ENCODE measurements around the gene NOL8. TPM values are rescaled to one million over a fixed set of nuclear protein-coding genes. Genes with fewer than 3 reads are reported as not detected.

Gene NOL8
- total RNA-seq, 1 donor from 2014 or later = 40.1 TPM

DNA sequence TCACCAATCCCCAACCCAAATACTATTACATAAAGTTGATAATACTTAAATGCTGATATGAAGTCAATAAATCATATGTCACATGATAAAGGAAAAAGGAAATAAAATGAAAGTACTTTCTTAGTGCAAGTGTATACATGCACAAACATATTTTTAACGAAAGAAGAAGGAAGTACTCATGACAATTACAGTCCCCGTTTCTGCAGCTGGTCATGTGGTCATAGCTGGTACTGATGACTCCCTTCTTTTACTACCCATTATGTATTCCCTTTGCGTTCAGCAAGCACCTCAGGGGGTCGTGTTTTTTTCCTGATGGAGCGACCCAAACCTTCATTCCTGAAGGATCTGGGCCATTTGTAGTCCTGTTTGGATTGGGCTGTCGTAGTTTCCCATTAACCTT lies 27.9 kb upstream of the NOL8 start:
- Mint-ChIP-seq H3K4me3 (no peak overlapping the region), H3K36me3 (ENCODE audit: low read depth) (peaks cover 26% of the 10 kb centered on the region), H3K9me3 (peaks cover 14% of the 10 kb centered on the region), H3K27me3 (ENCODE audit: low read depth) (no peaks in the 10 kb centered on the region), H3K4me1 (no peaks in the 10 kb centered on the region), H3K27ac (ENCODE audit: unreplicated experiment) (no peak overlapping the region)
- no peak for TF ChIP-seq CTCF (conservative IDR thresholded peaks at IDR 0.05)
- no peak for DNase-seq (ENCODE audit: low read depth, low spot score)

DNA sequence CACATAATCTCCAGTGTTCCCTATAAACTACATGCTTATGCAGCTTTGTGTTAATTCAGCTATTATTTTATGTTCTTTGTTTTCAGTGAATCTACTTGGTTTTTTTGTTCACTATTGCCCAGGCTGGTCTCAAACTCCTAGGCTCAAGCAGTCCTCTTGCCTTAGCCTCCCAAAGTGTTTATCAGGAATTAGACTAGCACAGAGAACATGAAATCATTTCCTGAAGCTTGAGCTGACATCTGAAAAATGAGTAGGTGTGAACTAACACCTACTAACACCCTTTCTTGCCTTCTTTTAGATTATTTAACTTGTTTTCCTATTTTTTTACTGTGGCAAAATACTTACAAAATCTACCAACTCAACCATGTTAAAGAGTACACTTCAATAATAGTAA lies 25.6 kb upstream of the NOL8 start:
- Mint-ChIP-seq H3K27me3 (ENCODE audit: low read depth) (no peaks in the 10 kb centered on the region), H3K36me3 (ENCODE audit: low read depth) (peaks cover 17% of the 10 kb centered on the region), H3K4me1 (no peaks in the 10 kb centered on the region), H3K9me3 (peaks cover 10% of the 10 kb centered on the region), H3K27ac (ENCODE audit: unreplicated experiment) (no peak overlapping the region), H3K4me3 (no peak overlapping the region)
- no peak for TF ChIP-seq CTCF (conservative IDR thresholded peaks at IDR 0.05)
- DNase-seq (ENCODE audit: low read depth, low spot score) = no peak

DNA sequence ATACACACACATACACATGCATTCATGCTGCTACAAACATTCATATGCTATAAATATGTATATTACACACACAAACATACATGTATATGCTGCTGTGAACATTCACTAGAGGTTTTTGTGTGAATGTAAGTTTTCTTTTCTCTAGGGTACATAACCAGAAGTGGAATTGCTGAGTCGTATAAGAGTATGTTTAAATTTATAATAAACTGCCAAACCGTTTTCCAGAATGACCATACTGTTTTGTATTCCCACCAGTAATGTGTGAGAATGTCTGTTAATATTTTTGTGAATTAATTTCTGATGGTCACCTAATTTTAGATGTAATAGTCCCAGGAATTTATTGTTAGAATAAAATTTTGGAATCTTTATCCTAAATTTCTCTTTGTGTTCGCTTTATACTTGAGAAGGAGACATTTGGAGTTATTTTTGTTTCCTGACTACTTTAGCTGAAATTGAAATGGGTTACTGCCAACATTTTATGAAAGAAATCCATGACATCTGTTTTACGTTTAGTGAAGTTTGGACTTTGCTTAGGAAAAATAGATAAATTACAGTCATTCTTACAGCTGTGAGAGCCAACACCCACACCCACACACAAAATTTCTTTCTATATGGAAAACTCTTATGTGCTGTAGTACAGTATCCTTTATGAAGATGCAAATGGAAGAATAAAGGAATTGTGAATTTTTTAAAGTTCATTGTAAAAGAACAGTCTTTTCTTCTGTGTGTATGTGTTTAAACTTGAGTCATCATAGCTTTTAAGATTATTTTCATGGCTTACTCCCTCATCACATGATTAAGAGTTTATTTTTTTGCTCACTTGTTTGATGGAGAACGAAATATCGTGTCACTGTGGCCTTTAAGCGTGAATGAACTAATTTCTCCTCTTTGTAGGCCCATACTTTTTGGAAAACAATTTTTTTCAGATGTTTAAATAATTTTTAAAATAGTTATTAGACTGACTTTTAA lies 24.9 kb upstream of the NOL8 start:
- Mint-ChIP-seq H3K4me3 (no peak overlapping the region), H3K27me3 (ENCODE audit: low read depth) (no peaks in the 10 kb centered on the region), H3K27ac (ENCODE audit: unreplicated experiment) (no peak overlapping the region), H3K4me1 (no peaks in the 10 kb centered on the region), H3K36me3 (ENCODE audit: low read depth) (peaks cover 17% of the 10 kb centered on the region), H3K9me3 (peaks cover 10% of the 10 kb centered on the region)
- TF ChIP-seq CTCF (conservative IDR thresholded peaks at IDR 0.05) = no peak
- DNase-seq (ENCODE audit: low read depth, low spot score) = no peak

- H3K36me3 Mint-ChIP-seq (ENCODE audit: low read depth) = peaks cover 6% of the 10 kb centered on the region
- no peak overlapping the region for H3K4me3 Mint-ChIP-seq
- H3K4me1 Mint-ChIP-seq = no peaks in the 10 kb centered on the region
- no peak overlapping the region for H3K27ac Mint-ChIP-seq (ENCODE audit: unreplicated experiment)
- H3K27me3 Mint-ChIP-seq (ENCODE audit: low read depth) = no peaks in the 10 kb centered on the region
- no peak for DNase-seq (ENCODE audit: low read depth, low spot score)
- H3K9me3 Mint-ChIP-seq = no peaks in the 10 kb centered on the region
- TF ChIP-seq CTCF (conservative IDR thresholded peaks at IDR 0.05) = no peak
Measured at GRCh38 chr9:92345582-92345981, 20.4 kb upstream of the NOL8 start.

GRCh38 chr9:92342825-92343488 lies 17.8 kb upstream of the NOL8 start:
- DNase-seq (ENCODE audit: low read depth, low spot score) = no peak
- Mint-ChIP-seq H3K27me3 (ENCODE audit: low read depth) (no peaks in the 10 kb centered on the region), H3K36me3 (ENCODE audit: low read depth) (peaks cover 8% of the 10 kb centered on the region), H3K9me3 (no peaks in the 10 kb centered on the region), H3K27ac (ENCODE audit: unreplicated experiment) (no peak overlapping the region), H3K4me1 (no peaks in the 10 kb centered on the region), H3K4me3 (no peak overlapping the region)
- TF ChIP-seq CTCF (conservative IDR thresholded peaks at IDR 0.05) = no peak

Data from neural crest cell (in vitro differentiated cells).